Heart right ventricle (tissue), 16 donors: ENCODE measurements around the gene MAPK7. TPM values are rescaled to one million over a fixed set of nuclear protein-coding genes. Genes with fewer than 3 reads are reported as not detected.

ENCODE experiments used
- ATAC-seq, 8 donors: fragments of 200-7000 bp; cut with Tn5 transposase; one replicate each; pipeline ENCODE4 v1.9.1; 2020; ENCODE audit warnings: mild to moderate bottlenecking in 8 of 8, moderate library complexity in 8 of 8, moderate number of reproducible peaks in 1 of 8
- DNase-seq, 2 donors: peaks; one replicate each; pipeline ENCODE4 v3.0.0-alpha.2; 2020
- H3K27ac ChIP-seq, 10 donors: fragments of 200-600 bp; sonication (generic) in 2 of 10; one replicate each; pipeline versions ENCODE4 v1.5.0 to v1.8.0; 2020 to 2022; ENCODE audit warnings: mild to moderate bottlenecking in 3 of 10
- H3K27me3 ChIP-seq, 7 donors: fragments of 200-600 bp; one replicate each; pipeline ENCODE4 v1.8.0; 2021 to 2022; ENCODE audit warnings: mild to moderate bottlenecking in 2 of 7
- H3K36me3 ChIP-seq, 9 donors: fragments of 200-600 bp; sonication (generic) in 1 of 9; one replicate each; pipeline versions ENCODE4 v1.5.0 to v1.8.0; 2020 to 2022; ENCODE audit warnings: mild to moderate bottlenecking in 2 of 9
- H3K4me1 ChIP-seq, 9 donors: fragments of 200-600 bp; sonication (generic) in 1 of 9; one replicate each; pipeline versions ENCODE4 v1.5.0 to v1.8.0; 2020 to 2022; ENCODE audit warnings: mild to moderate bottlenecking in 4 of 9
- H3K4me3 ChIP-seq, 10 donors: fragments of 200-600 bp; sonication (generic) in 2 of 10; one replicate each; pipeline versions ENCODE4 v1.5.0 to v1.8.0; 2020 to 2022; ENCODE audit warnings: mild to moderate bottlenecking in 7 of 10, moderate library complexity in 2 of 10
- H3K9me3 ChIP-seq, 11 donors: fragments of 200-600 bp in 10 of 11; sonication (generic) in 2 of 11; one replicate each; pipeline versions ENCODE4 v1.5.0 to v1.8.0; 2013 to 2022; ENCODE audit warnings: mild to moderate bottlenecking in 2 of 11, control low read depth in 1 of 11, moderate library complexity in 1 of 11
- WGBS, 2 donors: extraction: QIAGEN DNeasy Blood & Tissue Kit; methylation state at CpG; one replicate each; pipeline ENCODE4 v1.1.7; 2013; ENCODE audit warnings: inconsistent platforms in 1 of 2; 5-methylcytosine and 5-hydroxymethylcytosine counted together
- intact Hi-C, 10 donors: fragments of 100-400 bp; cut with DNase I; formaldehyde crosslinking; loops; one replicate each; pipeline versions ENCODE4 v1.11.1 to v1.14.2; 2022
- polyA plus RNA-seq, 2 donors: library from polyadenylated mRNA; stranded (reverse); fragments of 200-250 nt; gene quantifications; one replicate each; pipeline ENCODE4 v1.2.3, GENCODE V29; 2013
- total RNA-seq, 10 donors: library from RNA; stranded (reverse); fragmentation: NEBNext Ultra II Directional in 3 of 10; extraction: Animal tissue kit (Norgen Biotek cat#: 25700) in 3 of 10; gene quantifications; one replicate each; pipeline versions ENCODE4 v1.2.1 to v1.2.4, GENCODE V29; 2021 to 2023
- TF ChIP-seq, protein P1 (sequence below), 9 donors: fragments of 200-600 bp; sonication (generic) in 2 of 9; IDR thresholded peaks; one replicate each; pipeline versions ENCODE4 v1.5.0 to v1.8.0; 2021 to 2022; ENCODE audit warnings: antibody characterized with exemption in 9 of 9, mild to moderate bottlenecking in 5 of 9, moderate library complexity in 1 of 9
- donor health status: Arrhythmogenic right ventricular cardiomyopathy.
- donor health status: ischemic (EF 13 %, LVEDD 7.1; RV severe dilation, severe dysfunction).
- donor health status: healthy with polysubstance abuse.
- donor health status: DM: no; HTN: yes; CAD: no.
- donor health status: DM: no; HTN: no; CAD: no.
- donor health status: ischemic (EF 25% LVEDD 6.9; RV normal size, moderate dysfunction).
- donor health status: ischemic (EF 25% LVEDD 5.7; RV mildly dilated, moderate dysfunction).
- donor health status: healthy.
- donor health status: DM: yes; HTN: yes; CAD: no.
- donor health status: Ischemic cardiomyopathy.
- donor health status: ischemic (EF 35%, LVEDD 5.7; RV mildly dilated, moderate dysfunction).
- donor health status: nonischemic (EF 11% LVEDD 7.7; RV severe dilation, severe dysfunction).
- donor health status: DM: yes; HTN: yes; CAD: no.
- donor health status: PGD.
- donor health status: ischemic (EF 29% LVEDD 5.4; RV normal size, mild dysfunction).
- donor health status: nonischemic (EF 23%, LVEDD 6.1; RV moderate dilation, normal function).

MAPK7 gene
- total and polyA plus RNA-seq, 12 donors, result 7.3 to 16.6 (median 11.4) TPM

DNA sequence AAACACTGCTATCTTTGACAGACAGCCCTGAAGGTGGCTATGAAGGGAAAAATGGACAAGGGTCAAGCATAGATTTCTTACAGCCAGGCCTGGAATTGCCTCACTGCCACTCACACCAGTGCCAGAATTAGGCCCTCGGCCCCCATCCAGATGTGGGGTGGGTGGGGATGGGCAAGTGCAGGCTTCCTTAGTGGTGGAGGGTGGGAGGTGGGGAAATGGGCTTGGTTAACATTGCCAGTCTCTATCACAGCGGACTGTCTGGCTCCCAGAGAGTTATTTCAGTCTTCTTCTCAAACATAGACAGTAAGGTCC is 40.6 kb upstream of the MAPK7 start:
- H3K27me3 ChIP-seq, result peaks cover 0 to 11% (median 0%) of the 10 kb centered on the region in 7 donors
- no peaks in the 10 kb centered on the region for H3K9me3 ChIP-seq
- intact Hi-C loops, result no loop called here
- 56 to 58% methylated on average over 2 of the region's 2 CpGs for WGBS, 2 donors
- ATAC-seq, result peak in 6 of 8 donors; percentile 3 to 48 (median 7)
- TF ChIP-seq, protein P1, sequence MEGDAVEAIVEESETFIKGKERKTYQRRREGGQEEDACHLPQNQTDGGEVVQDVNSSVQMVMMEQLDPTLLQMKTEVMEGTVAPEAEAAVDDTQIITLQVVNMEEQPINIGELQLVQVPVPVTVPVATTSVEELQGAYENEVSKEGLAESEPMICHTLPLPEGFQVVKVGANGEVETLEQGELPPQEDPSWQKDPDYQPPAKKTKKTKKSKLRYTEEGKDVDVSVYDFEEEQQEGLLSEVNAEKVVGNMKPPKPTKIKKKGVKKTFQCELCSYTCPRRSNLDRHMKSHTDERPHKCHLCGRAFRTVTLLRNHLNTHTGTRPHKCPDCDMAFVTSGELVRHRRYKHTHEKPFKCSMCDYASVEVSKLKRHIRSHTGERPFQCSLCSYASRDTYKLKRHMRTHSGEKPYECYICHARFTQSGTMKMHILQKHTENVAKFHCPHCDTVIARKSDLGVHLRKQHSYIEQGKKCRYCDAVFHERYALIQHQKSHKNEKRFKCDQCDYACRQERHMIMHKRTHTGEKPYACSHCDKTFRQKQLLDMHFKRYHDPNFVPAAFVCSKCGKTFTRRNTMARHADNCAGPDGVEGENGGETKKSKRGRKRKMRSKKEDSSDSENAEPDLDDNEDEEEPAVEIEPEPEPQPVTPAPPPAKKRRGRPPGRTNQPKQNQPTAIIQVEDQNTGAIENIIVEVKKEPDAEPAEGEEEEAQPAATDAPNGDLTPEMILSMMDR (IDR thresholded peaks at IDR 0.05), result no peak
- DNase-seq, result no peak
- H3K4me1 ChIP-seq, result peaks cover 0 to 31% (median 20%) of the 10 kb centered on the region in 9 donors
- H3K4me3 ChIP-seq, result no peak overlapping the region
- peaks cover 0 to 29% (median 0%) of the 10 kb centered on the region in 9 donors for H3K36me3 ChIP-seq
- H3K27ac ChIP-seq, result peak overlapping the region in 7 of 10 donors; percentile 19 to 31 (median 26)

DNA sequence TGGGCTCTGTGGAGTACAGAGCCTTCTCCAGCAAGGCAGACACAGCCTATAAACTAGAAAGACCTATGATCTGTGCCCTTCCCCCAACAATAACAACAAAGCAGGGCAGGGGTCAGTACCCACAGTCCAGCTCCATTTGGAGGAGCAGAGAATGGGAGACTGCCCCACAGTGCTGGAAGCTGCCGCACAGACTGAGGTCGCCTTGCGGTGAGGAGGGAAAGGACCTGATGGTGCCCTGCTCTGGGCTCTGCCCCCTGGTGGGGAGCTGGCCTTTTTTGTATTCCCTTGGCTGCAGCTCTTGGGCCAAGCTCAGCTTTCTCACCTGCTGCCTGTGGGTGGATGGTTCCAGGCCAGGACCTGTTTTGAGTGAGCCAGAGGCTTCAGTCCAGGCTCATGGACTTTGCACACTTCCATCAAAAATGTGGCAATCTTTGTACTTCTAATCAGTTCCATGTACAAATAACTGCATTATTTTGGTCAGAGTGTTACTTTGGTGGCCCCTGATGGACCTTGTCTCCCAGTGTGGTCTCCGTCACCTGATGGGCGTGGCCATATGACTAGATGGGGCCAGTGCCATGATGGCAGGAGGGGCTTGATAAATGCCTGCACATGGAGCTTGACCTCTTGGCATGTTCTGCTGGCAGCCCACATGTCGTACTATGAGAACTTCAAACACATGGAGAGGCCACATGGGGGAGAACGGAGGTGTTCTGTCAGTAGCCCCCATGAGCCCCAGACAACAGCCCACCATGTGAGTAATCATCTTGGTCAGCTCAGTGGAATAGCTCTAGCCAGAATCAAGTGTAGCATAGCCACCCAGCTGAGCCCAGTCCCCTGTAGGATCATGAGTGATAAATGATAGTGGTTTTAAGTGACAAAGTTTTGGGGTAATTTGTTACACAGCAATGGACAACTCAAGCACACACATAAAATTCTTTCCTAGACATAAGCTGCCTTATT is 40.0 kb upstream of the MAPK7 start:
- intact Hi-C loops, result no loop called here
- Histone ChIP-seq H3K27ac (peak overlapping the region in 6 of 10 donors; percentile 19 to 30 (median 26)), H3K4me3 (no peak overlapping the region), H3K4me1 (peaks cover 0 to 36% (median 23%) of the 10 kb centered on the region in 9 donors), H3K27me3 (peaks cover 0 to 11% (median 0%) of the 10 kb centered on the region in 7 donors), H3K36me3 (peaks cover 0 to 26% (median 0%) of the 10 kb centered on the region in 9 donors), H3K9me3 (no peaks in the 10 kb centered on the region)
- TF ChIP-seq, protein P1 (IDR thresholded peaks at IDR 0.05), result peak; percentile 49 to 79 (median 72)
- ATAC-seq (peak; percentile 52 to 77 (median 73)), DNase-seq (peak; percentile 57 to 67)
- WGBS, 2 donors, result 78 to 79% methylated on average over 7 of the region's 7 CpGs

DNA sequence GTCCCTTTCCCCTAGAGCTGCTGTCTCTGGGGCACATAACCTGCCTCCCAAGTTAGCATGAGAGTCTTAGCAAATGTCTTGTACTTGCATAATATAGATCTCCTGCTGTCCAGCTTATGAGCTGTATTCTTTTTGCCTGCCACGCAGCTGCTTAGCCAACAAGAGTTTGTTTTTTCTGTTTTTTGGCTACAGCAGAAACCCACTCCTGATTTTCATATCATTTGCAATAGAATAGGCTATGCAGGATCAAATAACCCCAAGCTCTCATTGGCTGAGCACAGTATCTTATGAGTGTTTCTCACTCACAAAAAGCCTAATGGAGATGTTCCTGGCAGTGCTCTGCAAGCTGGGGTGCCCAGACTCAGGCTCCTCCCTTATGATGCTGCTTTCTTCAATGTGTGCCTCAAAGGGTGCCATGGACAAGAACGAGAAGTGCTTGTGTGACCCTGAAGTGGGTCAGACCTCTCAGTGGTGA is 38.9 kb upstream of the MAPK7 start:
- intact Hi-C loops, result no loop called here
- peaks cover 0 to 11% (median 0%) of the 10 kb centered on the region in 7 donors for H3K27me3 ChIP-seq
- peaks cover 0 to 16% (median 0%) of the 10 kb centered on the region in 9 donors for H3K36me3 ChIP-seq
- ATAC-seq (no peak), DNase-seq (no peak)
- no peak overlapping the region for H3K4me3 ChIP-seq
- H3K9me3 ChIP-seq, result no peaks in the 10 kb centered on the region
- peaks cover 0 to 46% (median 30%) of the 10 kb centered on the region in 9 donors for H3K4me1 ChIP-seq
- H3K27ac ChIP-seq, result no peak overlapping the region
- WGBS, 2 donors, result 80 to 83% methylated on average over 2 of the region's 2 CpGs
- TF ChIP-seq, protein P1 (IDR thresholded peaks at IDR 0.05), result no peak

GRCh38 chr17:19341211-19341631 is 37.1 kb upstream of the MAPK7 start:
- Histone ChIP-seq H3K4me1 (peaks cover 0 to 65% (median 36%) of the 10 kb centered on the region in 9 donors), H3K36me3 (peaks cover 0 to 2% (median 0%) of the 10 kb centered on the region in 9 donors), H3K4me3 (no peak overlapping the region), H3K27me3 (no peaks in the 10 kb centered on the region), H3K9me3 (no peaks in the 10 kb centered on the region), H3K27ac (no peak overlapping the region)
- TF ChIP-seq, protein P1 (IDR thresholded peaks at IDR 0.05), result no peak
- 66 to 72% methylated on average over 7 of the region's 7 CpGs for WGBS, 2 donors
- intact Hi-C loops, result no loop called here
- ATAC-seq (no peak), DNase-seq (no peak)
